HCT116 (cell line): Measurements from ENCODE around the gene SEMA5B. TPM values are rescaled to one million over a fixed set of nuclear protein-coding genes. Genes with fewer than 3 reads are reported as not detected.

Source experiments
- ATAC-seq: fragments of 200-7000 bp; cut with Tn5 transposase; 2 replicates; pipeline ENCODE4 v1.9.1; 2020; ENCODE audit warnings: mild to moderate bottlenecking, moderate library complexity
- BruUV-seq: library from RNA; stranded (reverse); fragments of 400-500 nt; replicated peaks from 2 replicates; lab custom pipeline; 2021; lab: Mats Ljungman, UMichigan
- CTCF ChIA-PET: fragments of 300-600 bp; sonication (Branson Sonifier 250); formaldehyde crosslinking; loops from one replicate; lab custom pipeline; 2021; ENCODE audit warnings: antibody characterized with exemption; lab: Charles Lee
- POLR2A ChIA-PET: fragments of 300-600, 350-600 bp; sonication (Branson Sonifier 250); formaldehyde crosslinking; loops from one replicate; lab custom pipeline; 2021; ENCODE audit warnings: antibody characterized with exemption; lab: Charles Lee
- RAD21 ChIA-PET, 2 experiments: fragments of 300-600 bp; sonication (Branson Sonifier 250); formaldehyde crosslinking; loops; one replicate each; lab custom pipeline; 2023; ENCODE audit warnings: low total read pairs in 2 of 2; ENCODE audit not compliant: uncharacterized antibody in 2 of 2, unreplicated experiment in 2 of 2, low non-redundant PET in 1 of 2; lab: Charles Lee
- DNase-seq: peaks from one replicate; pipeline ENCODE4 v3.0.0-alpha.2; 2010; ENCODE audit warnings: low read depth, low spot score
- H2AFZ ChIP-seq: fragments of 200-600 bp; shearing (Covaris generic), sonication (generic); 2 replicates; pipeline ENCODE4 v1.6.1; 2017; ENCODE audit warnings: low read depth, mixed run types, mixed read lengths, antibody characterized with exemption, low read length; ENCODE audit not compliant: poor library complexity, severe bottlenecking
- H3K27ac ChIP-seq: 2 replicates; pipeline ENCODE4 v1.5.1; 2012; ENCODE audit warnings: low read depth, low read length
- H3K27me3 ChIP-seq: fragments of 200-600 bp; sonication (generic); 2 replicates; pipeline ENCODE4 v1.6.1; 2016; ENCODE audit warnings: mixed run types, low read length, mixed read lengths; ENCODE audit not compliant: insufficient read depth
- H3K36me3 ChIP-seq, 2 experiments: fragments of 200-500 bp in 1 of 2; fragments of 200-600 bp in 1 of 2; sonication (Bioruptor generic) in 1 of 2; sonication (generic) in 1 of 2; 2 replicates each; pipeline versions ENCODE4 v1.5.1 to v1.6.1; 2014 to 2016; ENCODE audit warnings: low read length in 2 of 2, inconsistent platforms in 1 of 2, mixed read lengths in 1 of 2, mixed run types in 1 of 2; ENCODE audit not compliant: insufficient read depth in 2 of 2, control insufficient read depth in 1 of 2
- H3K4me1 ChIP-seq, 2 experiments: fragments of 200-600 bp in 1 of 2; sonication (generic) in 1 of 2; 2 replicates each; pipeline versions ENCODE4 v1.5.1 to v1.6.1; 2012 to 2017; ENCODE audit warnings: low read length in 2 of 2, inconsistent platforms in 1 of 2, mild to moderate bottlenecking in 1 of 2, mixed read lengths in 1 of 2, mixed run types in 1 of 2, moderate library complexity in 1 of 2; ENCODE audit not compliant: insufficient read depth in 2 of 2, control insufficient read depth in 1 of 2
- H3K4me2 ChIP-seq: fragments of 200-600 bp; sonication (generic); 2 replicates; pipeline ENCODE4 v1.6.1; 2017; ENCODE audit warnings: mixed run types, low read length, mixed read lengths
- H3K4me3 ChIP-seq, 2 experiments: fragments of 200-600 bp in 1 of 2; sonication (generic) in 1 of 2; replicated peaks in 1 of 2; 2 replicates each; pipeline ENCODE4 v1.5.1; 2011 to 2016; ENCODE audit warnings: low read length in 2 of 2, control low read depth in 1 of 2, low read depth in 1 of 2, mild to moderate bottlenecking in 1 of 2, mixed read lengths in 1 of 2, mixed run types in 1 of 2
- H3K79me2 ChIP-seq: fragments of 200-600 bp; sonication (generic); 2 replicates; pipeline ENCODE4 v1.6.1; 2017; ENCODE audit warnings: mild to moderate bottlenecking, mixed run types, low read length, moderate library complexity, mixed read lengths; ENCODE audit not compliant: insufficient read depth
- H3K9ac ChIP-seq: fragments of 200-600 bp; sonication (generic); 2 replicates; pipeline ENCODE4 v1.6.1; 2016; ENCODE audit warnings: low read length, mixed read lengths
- H3K9me2 ChIP-seq: fragments of 200-600 bp; sonication (generic), shearing (Covaris generic); 2 replicates; pipeline ENCODE4 v1.6.1; 2017; ENCODE audit warnings: mixed run types, mild to moderate bottlenecking, moderate library complexity; ENCODE audit not compliant: insufficient read depth
- H3K9me3 ChIP-seq, 2 experiments: fragments of 200-500 bp in 1 of 2; fragments of 200-600 bp in 1 of 2; sonication (Bioruptor generic) in 1 of 2; sonication (generic) in 1 of 2; 2 replicates each; pipeline ENCODE4 v1.6.1; 2014 to 2017; ENCODE audit warnings: low read length in 2 of 2, mixed read lengths in 2 of 2, inconsistent platforms in 1 of 2, low read depth in 1 of 2, mild to moderate bottlenecking in 1 of 2, mixed run types in 1 of 2, moderate library complexity in 1 of 2; ENCODE audit not compliant: control insufficient read depth in 1 of 2, insufficient read depth in 1 of 2
- H4K20me1 ChIP-seq: fragments of 200-600 bp; sonication (generic), shearing (Covaris generic); 2 replicates; pipeline ENCODE4 v1.6.1; 2017; ENCODE audit warnings: mixed run types, mild to moderate bottlenecking, moderate library complexity; ENCODE audit not compliant: insufficient read depth
- EGR1 ChIP-seq: IDR thresholded peaks from 2 replicates; pipeline ENCODE4 v1.6.1; 2012; ENCODE audit warnings: low read depth
- ELF1 ChIP-seq: IDR thresholded peaks from 2 replicates; pipeline ENCODE4 v1.6.1; 2012; ENCODE audit warnings: low read depth, borderline replicate concordance
- EZH2 ChIP-seq: fragments of 200-600 bp; sonication (generic); IDR thresholded peaks from 2 replicates; pipeline ENCODE4 v1.6.1; 2017; ENCODE audit warnings: antibody characterized with exemption, mixed run types
- EZH2phosphoT487 ChIP-seq: fragments of 200-600 bp; IDR thresholded peaks from 2 replicates; pipeline ENCODE4 v1.6.1; 2018; ENCODE audit warnings: antibody characterized with exemption, borderline replicate concordance
- FOSL1 ChIP-seq: IDR thresholded peaks from 2 replicates; pipeline ENCODE4 v1.6.1; 2012; ENCODE audit warnings: low read depth
- POLR2A ChIP-seq: IDR thresholded peaks from 2 replicates; pipeline ENCODE4 v1.7.0; 2011; ENCODE audit warnings: borderline replicate concordance; ENCODE audit not compliant: insufficient read depth, insufficient read length; ENCODE audit errors: extremely low read depth
- POLR2AphosphoS5 ChIP-seq: IDR thresholded peaks from 2 replicates; pipeline ENCODE4 v1.6.1; 2011; ENCODE audit warnings: mild to moderate bottlenecking, low read depth, low read length, moderate library complexity
- SP1 ChIP-seq: IDR thresholded peaks from 2 replicates; pipeline ENCODE4 v1.6.1; 2012; ENCODE audit warnings: low read depth
- SRF ChIP-seq: IDR thresholded peaks from 2 replicates; pipeline ENCODE4 v1.6.1; 2012; ENCODE audit warnings: low read depth
- TCF7L2 ChIP-seq: IDR thresholded peaks from 2 replicates; pipeline ENCODE4 v1.7.0; 2011; ENCODE audit warnings: borderline replicate concordance, inconsistent platforms; ENCODE audit not compliant: insufficient read depth, insufficient read length; ENCODE audit errors: extremely low read depth
- YY1 ChIP-seq: IDR thresholded peaks from 2 replicates; pipeline ENCODE4 v1.6.1; 2011; ENCODE audit warnings: low read length, low read depth, moderate library complexity, mild to moderate bottlenecking; ENCODE audit not compliant: insufficient replicate concordance; ENCODE audit errors: extremely low read depth
- ZFX ChIP-seq: fragments of 450-650 bp; IDR thresholded peaks from 2 replicates; pipeline ENCODE4 v1.6.1; 2017
- ZNF274 ChIP-seq: fragments of 200-500 bp; sonication (Bioruptor generic); IDR thresholded peaks from 2 replicates; pipeline ENCODE4 v1.6.1; 2014; ENCODE audit warnings: mild to moderate bottlenecking, low read depth, low read length, inconsistent platforms
- intact Hi-C: fragments of 100-400 bp; cut with micrococcal nuclease; formaldehyde crosslinking; loops from 2 replicates; pipeline ENCODE4 v1.10.0; 2022
- total RNA-seq: library from RNA; stranded (reverse); gene quantifications from one replicate; pipeline ENCODE4 v1.2.1, GENCODE V29; 2021; ENCODE audit not compliant: unreplicated experiment
- TF ChIP-seq, protein P1 (sequence below): IDR thresholded peaks from 2 replicates; pipeline ENCODE4 v1.6.1; 2012; ENCODE audit warnings: low read depth
- TF ChIP-seq, protein P2 (sequence below): IDR thresholded peaks from 2 replicates; pipeline ENCODE4 v1.6.1; 2012
- TF ChIP-seq, protein P3 (sequence below), 3 experiments: fragments of 200-600 bp in 1 of 3; sonication (generic) in 1 of 3; IDR thresholded peaks in 2 of 3; conservative IDR thresholded peaks in 1 of 3; 2 replicates each; pipeline ENCODE4 v1.5.1; 2012 to 2017; ENCODE audit warnings: low read depth in 2 of 3, low read length in 2 of 3, antibody characterized with exemption in 1 of 3, borderline replicate concordance in 1 of 3, control low read depth in 1 of 3, mild to moderate bottlenecking in 1 of 3, mixed read lengths in 1 of 3, mixed run types in 1 of 3, moderate library complexity in 1 of 3; ENCODE audit not compliant: insufficient read depth in 1 of 3
- TF ChIP-seq, protein P4 (sequence below): IDR thresholded peaks from 2 replicates; pipeline ENCODE4 v1.6.1; 2012

SEMA5B gene
- total RNA-seq, 1 experiment from 2014 or later, result 0.15 TPM

DNA sequence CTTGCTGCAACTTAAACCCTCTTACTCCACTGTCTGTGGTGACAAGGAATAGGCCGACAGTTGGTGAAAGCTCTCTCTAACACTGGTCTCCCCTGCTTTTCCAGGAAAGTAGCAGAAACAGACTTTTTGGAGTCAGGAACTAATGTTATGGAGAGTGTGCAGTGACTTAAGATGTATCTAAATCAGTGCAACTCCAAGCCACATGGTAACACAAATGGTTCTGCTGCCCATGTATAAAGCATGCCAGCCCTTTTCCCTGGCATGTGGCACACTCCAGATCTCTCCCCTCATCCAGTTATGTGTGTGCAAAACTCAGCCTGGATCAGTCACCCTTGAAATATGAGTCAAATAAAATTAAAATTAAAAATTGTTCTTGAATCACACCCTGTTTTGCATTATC is 55.4 kb downstream of the SEMA5B start:
- H3K4me3 ChIP-seq, result no peak overlapping the region
- ATAC-seq (no peak), DNase-seq (no peak)
- no peak overlapping the region for H3K27ac ChIP-seq
- no peaks in the 10 kb centered on the region for H3K36me3 ChIP-seq
- H3K9me3 ChIP-seq, result no peaks in the 10 kb centered on the region
- no peaks in the 10 kb centered on the region for H3K9me2 ChIP-seq
- no peaks in the 10 kb centered on the region; a peak in 1 of 4 replicates for H3K4me1 ChIP-seq
- H3K4me2 ChIP-seq, result no peak overlapping the region
- no peaks in the 10 kb centered on the region for H3K79me2 ChIP-seq
- ChIA-PET CTCF (no interaction called here), POLR2A (no interaction called here), RAD21 (no interaction called here)
- H3K9ac ChIP-seq, result no peak overlapping the region
- no peak overlapping the region for H2AFZ ChIP-seq
- TF ChIP-seq EZH2 (no peak), YY1 (no peak), SRF (no peak), SP1 (no peak), ELF1 (no peak), FOSL1 (no peak), EGR1 (no peak), POLR2AphosphoS5 (no peak), ZFX (no peak), TCF7L2 (no peak), POLR2A (no peak), EZH2phosphoT487 (no peak), ZNF274 (no peak)
- TF ChIP-seq, protein P1, sequence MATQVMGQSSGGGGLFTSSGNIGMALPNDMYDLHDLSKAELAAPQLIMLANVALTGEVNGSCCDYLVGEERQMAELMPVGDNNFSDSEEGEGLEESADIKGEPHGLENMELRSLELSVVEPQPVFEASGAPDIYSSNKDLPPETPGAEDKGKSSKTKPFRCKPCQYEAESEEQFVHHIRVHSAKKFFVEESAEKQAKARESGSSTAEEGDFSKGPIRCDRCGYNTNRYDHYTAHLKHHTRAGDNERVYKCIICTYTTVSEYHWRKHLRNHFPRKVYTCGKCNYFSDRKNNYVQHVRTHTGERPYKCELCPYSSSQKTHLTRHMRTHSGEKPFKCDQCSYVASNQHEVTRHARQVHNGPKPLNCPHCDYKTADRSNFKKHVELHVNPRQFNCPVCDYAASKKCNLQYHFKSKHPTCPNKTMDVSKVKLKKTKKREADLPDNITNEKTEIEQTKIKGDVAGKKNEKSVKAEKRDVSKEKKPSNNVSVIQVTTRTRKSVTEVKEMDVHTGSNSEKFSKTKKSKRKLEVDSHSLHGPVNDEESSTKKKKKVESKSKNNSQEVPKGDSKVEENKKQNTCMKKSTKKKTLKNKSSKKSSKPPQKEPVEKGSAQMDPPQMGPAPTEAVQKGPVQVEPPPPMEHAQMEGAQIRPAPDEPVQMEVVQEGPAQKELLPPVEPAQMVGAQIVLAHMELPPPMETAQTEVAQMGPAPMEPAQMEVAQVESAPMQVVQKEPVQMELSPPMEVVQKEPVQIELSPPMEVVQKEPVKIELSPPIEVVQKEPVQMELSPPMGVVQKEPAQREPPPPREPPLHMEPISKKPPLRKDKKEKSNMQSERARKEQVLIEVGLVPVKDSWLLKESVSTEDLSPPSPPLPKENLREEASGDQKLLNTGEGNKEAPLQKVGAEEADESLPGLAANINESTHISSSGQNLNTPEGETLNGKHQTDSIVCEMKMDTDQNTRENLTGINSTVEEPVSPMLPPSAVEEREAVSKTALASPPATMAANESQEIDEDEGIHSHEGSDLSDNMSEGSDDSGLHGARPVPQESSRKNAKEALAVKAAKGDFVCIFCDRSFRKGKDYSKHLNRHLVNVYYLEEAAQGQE, result no peak
- TF ChIP-seq, protein P2, sequence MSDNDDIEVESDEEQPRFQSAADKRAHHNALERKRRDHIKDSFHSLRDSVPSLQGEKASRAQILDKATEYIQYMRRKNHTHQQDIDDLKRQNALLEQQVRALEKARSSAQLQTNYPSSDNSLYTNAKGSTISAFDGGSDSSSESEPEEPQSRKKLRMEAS, result no peak
- TF ChIP-seq, protein P3, sequence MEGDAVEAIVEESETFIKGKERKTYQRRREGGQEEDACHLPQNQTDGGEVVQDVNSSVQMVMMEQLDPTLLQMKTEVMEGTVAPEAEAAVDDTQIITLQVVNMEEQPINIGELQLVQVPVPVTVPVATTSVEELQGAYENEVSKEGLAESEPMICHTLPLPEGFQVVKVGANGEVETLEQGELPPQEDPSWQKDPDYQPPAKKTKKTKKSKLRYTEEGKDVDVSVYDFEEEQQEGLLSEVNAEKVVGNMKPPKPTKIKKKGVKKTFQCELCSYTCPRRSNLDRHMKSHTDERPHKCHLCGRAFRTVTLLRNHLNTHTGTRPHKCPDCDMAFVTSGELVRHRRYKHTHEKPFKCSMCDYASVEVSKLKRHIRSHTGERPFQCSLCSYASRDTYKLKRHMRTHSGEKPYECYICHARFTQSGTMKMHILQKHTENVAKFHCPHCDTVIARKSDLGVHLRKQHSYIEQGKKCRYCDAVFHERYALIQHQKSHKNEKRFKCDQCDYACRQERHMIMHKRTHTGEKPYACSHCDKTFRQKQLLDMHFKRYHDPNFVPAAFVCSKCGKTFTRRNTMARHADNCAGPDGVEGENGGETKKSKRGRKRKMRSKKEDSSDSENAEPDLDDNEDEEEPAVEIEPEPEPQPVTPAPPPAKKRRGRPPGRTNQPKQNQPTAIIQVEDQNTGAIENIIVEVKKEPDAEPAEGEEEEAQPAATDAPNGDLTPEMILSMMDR (IDR thresholded peaks at IDR 0.05 in 2 of 3, conservative IDR thresholded peaks at IDR 0.05 in 1 of 3; ENCODE audit: borderline replicate concordance in 1 of 3, insufficient read depth in 1 of 3, low read depth in 2 of 3, low read length in 2 of 3), result no peak
- TF ChIP-seq, protein P4, sequence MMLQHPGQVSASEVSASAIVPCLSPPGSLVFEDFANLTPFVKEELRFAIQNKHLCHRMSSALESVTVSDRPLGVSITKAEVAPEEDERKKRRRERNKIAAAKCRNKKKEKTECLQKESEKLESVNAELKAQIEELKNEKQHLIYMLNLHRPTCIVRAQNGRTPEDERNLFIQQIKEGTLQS, result no peak
- 0 out of 2 replicates have a peak, but pooled peaks cover 3% of the 10 kb centered on the region for H3K27me3 ChIP-seq
- no TSS peak for BruUV-seq
- no peaks in the 10 kb centered on the region for H4K20me1 ChIP-seq
- intact Hi-C loops, result no loop called here
